GM21717 (cell line): ENCODE measurements around the gene VIPR2.
"Not testable (repeated sequence)": the region's sequence is repeated elsewhere in the genome, so short reads cannot be mapped to it uniquely, and the experiment has no call there.

Experiments used
- ATAC-seq: cut with Tn5 transposase; IDR thresholded peaks from one replicate; pipeline ENCODE4 v1.9.1; 2021; ENCODE audit warnings: mild to moderate bottlenecking, moderate library complexity; ENCODE audit not compliant: unreplicated experiment

Gene VIPR2

DNA sequence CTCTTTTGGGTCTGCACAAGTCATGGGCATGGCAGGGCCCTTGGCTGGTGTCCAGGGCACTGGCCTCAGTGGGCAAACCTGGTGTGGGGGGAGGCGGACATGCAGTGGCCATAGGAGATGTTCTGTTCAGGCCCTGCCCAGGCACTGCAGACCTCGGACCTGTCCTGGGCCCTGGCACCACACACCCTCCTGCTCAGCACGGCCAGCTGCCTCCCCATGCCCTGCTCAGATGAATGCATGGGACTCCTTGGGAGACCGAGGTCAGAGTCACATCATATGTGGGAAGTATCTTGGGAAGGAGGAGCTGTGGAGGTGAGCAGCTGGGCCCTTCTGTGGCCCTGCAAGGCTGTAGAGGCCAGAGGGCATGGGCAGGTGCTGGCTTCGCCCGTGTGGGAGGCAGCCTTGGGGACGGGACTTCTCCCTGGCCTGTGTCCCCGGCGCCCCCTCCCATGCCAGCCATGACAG lies 130.8 kb downstream of the VIPR2 start:
- no peak for ATAC-seq

DNA sequence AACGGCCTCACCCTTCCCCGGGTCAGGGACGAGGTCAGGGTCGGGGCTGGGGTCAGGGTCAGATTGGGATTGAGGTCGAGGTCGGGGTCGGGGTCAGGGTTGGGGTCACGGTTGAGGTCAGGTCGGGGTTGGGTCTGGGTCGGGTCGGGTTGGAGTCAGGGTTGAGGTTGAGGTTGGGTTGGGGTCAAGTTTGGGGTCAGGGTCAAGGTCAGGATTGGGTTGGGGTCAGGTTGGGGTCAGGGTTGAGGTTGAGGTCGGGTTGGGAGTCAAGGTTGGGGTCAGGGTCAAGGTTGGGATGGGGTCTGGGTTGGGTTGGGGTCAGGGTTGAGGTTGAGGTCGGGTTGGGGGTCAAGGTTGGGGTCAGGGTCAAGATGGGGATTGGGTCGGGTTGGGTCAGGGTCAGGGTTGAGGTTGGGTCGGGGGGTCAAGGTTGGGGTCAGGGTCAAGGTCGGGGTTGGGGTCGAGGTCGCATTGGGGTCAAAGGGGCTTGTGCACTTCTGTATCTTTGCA lies 131.4 kb downstream of the VIPR2 start:
- no peak for ATAC-seq

- ATAC-seq = no peak
Observed at GRCh38 chr7:159012353-159013069, 132.2 kb downstream of the VIPR2 start.

GRCh38 chr7:159011722-159012022 lies 133.0 kb downstream of the VIPR2 start:
- no peak for ATAC-seq

DNA sequence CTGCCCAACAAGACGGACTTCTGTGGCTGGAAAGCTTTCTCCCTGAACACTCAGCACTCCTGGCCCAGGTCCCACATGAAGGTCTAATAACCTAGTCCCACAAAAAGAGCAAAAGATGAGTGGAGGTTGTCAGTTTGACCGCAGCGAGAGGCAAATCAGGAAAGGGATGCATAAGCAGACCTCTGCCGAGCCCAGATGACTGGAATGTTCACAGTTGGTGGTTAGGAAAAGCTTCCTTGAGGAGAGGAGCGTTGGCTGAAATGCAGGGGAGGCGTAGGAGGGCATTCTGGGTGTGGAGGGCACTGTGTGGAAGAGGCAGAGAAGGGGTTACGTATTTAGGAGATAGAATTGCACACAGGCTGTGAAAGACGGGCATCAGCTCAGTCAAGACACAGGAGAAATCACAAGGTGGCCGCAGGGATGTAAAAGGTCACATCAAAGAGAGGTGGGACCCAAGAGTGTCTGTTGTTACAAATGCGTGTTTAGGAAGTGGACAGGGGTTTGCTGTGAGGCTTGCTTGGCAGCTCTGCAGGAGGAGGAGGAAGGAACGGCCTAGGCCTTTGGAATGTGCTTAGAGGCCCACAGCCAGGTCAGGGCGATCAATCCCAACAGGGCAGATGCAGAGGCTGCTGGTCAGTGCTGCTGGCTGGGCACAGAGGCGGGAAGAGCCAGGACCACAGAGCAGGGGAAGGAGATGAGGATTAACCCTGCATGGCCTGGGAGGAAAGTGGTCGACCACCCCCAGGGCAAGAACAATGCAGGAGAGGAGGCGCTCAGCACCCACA lies 133.5 kb downstream of the VIPR2 start:
- ATAC-seq = no peak

- ATAC-seq = no peak
Observed at GRCh38 chr7:159010411-159010810, 134.3 kb downstream of the VIPR2 start.

GRCh38 chr7:159009951-159010350 lies 134.7 kb downstream of the VIPR2 start:
- ATAC-seq = no peak

- ATAC-seq = no peak
Observed at GRCh38 chr7:159008417-159008816, 136.2 kb downstream of the VIPR2 start.

GRCh38 chr7:159007996-159008389 lies 136.7 kb downstream of the VIPR2 start:
- no peak for ATAC-seq

DNA sequence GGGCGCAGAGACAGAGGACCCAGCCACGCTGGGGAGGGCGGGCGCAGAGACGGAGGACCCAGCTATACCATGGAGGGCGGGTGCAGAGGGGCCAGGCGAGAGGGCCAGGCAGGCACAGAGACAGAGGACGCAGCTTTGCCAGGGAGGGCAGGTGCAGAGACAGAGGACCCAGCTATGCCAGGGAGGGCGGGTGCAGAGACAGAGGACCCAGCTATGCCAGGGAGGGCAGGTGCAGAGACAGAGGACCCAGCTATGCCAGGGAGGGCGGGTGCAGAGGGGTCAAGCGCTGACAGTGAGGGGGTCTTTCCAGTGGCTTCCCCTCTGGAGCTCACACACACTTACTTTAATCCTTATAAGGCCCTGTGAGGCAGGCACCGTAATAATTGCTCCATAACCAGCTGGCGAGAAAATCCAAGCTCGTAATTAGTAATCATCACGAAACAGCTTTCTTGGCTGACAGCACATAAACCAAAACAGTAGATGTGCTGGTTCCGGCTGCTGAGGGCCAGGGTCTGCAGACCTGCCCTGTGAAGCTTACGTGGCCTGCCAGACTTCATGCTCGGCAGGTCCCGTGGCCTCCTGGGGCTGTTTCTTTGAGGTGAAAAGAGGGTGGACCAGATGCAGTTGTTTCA lies 137.2 kb downstream of the VIPR2 start:
- no peak for ATAC-seq

- no peak for ATAC-seq
Observed at GRCh38 chr7:159006610-159007130, 138.0 kb downstream of the VIPR2 start.

DNA sequence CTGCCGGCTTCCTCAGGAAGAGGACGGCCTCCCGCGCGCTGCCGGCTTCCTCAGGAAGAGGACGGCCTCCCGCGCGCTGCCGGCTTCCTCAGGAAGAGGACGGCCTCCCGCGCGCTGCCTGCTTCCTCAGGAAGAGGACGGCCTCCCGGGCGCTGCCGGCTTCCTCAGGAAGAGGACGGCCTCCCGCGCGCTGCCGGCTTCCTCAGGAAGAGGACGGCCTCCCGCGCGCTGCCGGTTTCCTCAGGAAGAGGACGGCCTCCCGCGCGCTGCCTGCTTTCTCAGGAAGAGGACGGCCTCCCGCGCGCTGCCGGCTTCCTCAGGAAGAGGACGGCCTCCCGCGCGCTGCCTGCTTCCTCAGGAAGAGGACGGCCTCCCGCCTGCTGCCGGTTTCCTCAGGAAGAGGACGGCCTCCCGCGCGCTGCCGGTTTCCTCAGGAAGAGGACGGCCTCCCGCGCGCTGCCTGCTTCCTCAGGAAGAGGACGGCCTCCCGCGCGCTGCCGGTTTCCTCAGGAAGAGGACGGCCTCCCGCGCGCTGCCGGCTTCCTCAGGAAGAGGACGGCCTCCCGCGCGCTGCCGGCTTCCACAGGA lies 138.6 kb downstream of the VIPR2 start:
- ATAC-seq = not testable (repeated sequence)

GRCh38 chr7:159005618-159006017 lies 139.0 kb downstream of the VIPR2 start:
- no peak for ATAC-seq

DNA sequence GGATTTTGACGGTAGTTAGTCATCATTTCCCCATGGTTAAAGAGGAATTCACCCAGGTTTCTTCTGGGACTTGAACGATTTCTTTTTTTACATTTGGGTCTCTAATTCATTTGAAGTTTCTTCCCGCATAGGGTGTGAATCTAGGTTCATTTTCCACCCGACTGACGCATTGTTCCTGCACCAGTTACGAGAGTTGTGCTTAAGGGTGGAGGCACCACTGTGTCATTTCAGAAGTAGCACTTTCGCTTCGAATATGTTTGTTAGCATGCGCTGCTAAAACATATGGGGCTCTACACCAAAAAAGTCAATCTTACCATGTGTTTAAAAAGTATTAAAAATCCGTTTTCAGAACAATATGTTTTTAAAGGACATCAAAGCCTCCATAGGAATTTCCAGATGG lies 140.3 kb downstream of the VIPR2 start:
- ATAC-seq = no peak

DNA sequence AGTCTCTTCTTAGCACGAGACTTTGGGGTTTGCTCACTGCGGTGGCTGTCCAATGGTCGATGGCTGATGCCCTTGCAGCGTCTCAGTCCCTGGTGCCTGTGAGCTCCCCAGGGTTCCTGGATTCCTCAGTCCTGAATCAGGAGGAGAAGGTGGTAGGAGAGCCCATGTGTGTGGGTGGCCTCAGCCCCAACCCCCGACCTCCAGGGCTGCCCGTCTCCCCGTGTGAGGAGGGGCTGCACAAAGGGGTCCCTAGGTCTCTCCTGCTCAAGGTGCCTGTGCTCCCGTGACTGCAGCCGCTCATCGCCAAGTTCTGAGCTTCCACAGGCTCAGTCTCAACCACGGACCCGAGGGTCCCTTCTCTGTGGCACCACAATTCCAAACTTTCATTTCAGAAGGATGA lies 142.9 kb downstream of the VIPR2 start:
- no peak for ATAC-seq

DNA sequence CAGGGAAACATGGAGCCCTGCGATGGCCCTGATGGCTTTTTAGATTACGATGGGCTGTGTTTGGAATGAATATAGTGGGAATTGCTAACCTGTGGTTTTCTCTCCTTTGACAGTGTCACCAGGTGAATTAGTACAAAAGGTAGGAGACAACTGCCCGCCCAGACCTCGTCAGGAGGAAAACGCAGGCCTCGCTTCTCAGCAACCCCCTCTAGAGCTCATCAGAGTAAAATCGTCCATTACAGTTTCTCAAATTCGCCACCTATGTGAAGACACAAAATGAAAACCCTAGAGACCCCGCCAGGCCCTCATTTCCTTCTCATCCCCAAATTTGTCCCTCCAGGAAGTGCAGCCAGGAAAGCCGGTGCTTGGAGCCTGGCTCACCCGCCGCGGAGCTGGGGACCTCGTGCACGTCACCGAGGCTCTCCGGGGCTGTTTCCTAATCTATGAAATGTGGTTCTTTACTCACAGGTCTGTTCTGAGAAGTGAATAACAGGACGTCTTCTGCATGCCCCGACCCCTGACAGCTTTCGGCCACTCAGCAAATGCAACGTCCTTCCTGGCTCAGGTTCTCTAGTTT lies 143.7 kb downstream of the VIPR2 start:
- ATAC-seq = no peak

DNA sequence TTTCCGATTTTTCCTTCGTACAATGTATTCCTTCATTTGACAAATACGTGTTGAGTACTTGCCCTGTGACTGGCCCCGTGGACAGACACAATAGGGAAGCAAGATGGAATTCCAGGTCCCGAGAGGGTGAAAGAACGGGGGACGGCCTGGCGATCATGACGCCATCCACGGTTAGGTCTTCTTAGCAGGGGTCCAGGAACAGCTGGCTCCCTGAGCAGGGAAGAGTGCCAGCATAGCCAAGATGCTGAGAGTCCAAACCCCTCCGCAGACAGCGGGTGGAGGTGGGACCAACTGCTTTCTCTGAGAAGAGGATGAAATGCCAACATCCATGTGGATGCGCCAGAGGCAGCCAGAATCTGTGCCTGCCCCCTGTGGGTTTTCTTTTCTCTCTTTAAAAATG lies 144.6 kb downstream of the VIPR2 start:
- ATAC-seq = no peak

- ATAC-seq = no peak
Observed at GRCh38 chr7:158999496-158999895, 145.2 kb downstream of the VIPR2 start.

DNA sequence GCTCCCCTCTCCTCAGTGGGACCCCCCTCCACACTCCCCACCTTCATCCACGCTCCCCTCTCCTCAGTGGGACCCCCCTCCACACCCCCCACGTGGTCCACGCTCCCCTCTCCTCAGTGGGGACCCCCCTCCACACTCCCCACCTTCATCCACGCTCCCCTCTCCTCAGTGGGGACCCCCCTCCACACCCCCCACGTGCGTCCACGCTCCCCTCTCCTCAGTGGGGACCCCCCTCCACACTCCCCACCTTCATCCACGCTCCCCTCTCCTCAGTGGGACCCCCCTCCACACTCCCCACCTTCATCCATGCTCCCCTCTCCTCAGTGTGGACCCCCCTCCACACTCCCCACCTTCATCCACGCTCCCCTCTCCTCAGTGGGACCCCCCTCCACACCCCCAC lies 146.4 kb downstream of the VIPR2 start:
- not testable (repeated sequence) for ATAC-seq

- no peak for ATAC-seq
Observed at GRCh38 chr7:158997471-158997870, 147.2 kb downstream of the VIPR2 start.

DNA sequence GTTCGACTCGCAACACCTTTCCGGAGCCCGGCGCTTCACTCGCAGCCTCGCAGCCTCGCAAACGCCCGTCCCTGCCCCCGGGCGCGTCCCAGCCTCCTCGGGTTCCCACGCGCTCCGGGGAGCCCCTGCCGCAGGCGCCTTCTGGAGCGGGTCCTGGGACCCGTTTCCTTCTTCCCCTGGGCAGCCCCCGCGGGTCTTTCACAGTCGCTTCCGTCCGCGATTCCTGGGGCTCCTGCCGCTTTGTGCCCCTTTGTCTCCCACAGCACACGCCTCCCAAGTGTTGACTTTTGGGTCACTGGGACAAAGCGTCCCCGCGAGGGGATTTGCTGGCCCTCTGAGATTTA lies 147.6 kb downstream of the VIPR2 start:
- no peak for ATAC-seq
